ENCODE results near the gene IL2RA. TPM values are rescaled to one million over a fixed set of nuclear protein-coding genes. Genes with fewer than 3 reads are reported as not detected.

Gene IL2RA
- total and polyA plus RNA-seq, 12 donors: 0.19 to 9.1 (median 0.82) TPM

- TF ChIP-seq CTCF (IDR thresholded peaks at IDR 0.05): no peak
- peaks cover 0 to 18% (median 0%) of the 10 kb centered on the region in 9 donors for H3K4me1 ChIP-seq
- no peaks in the 10 kb centered on the region for H3K36me3 ChIP-seq
- no peak overlapping the region for H3K4me3 ChIP-seq
- intact Hi-C loops (cut with DNase I): no loop called here
- WGBS, 2 donors: 89 to 97% methylated on average over 2 of the region's 2 CpGs
- DNase-seq: peak in 1 of 2 donors; percentile 0
- no peak for ATAC-seq
- no peak overlapping the region for H3K27ac ChIP-seq
- peaks cover 0 to 8% (median 0%) of the 10 kb centered on the region in 11 donors for H3K9me3 ChIP-seq
- H3K27me3 ChIP-seq: peaks cover 0 to 7% (median 0%) of the 10 kb centered on the region in 7 donors
These were observed 24.0 kb downstream of the IL2RA start for GRCh38 chr10:6038071-6038631.

GRCh38 chr10:6037422-6037821, 24.7 kb downstream of the IL2RA start:
- Histone ChIP-seq H3K27ac (no peak overlapping the region), H3K4me1 (peaks cover 0 to 18% (median 0%) of the 10 kb centered on the region in 9 donors), H3K27me3 (peaks cover 0 to 7% (median 0%) of the 10 kb centered on the region in 7 donors), H3K9me3 (peaks cover 0 to 8% (median 0%) of the 10 kb centered on the region in 11 donors), H3K36me3 (no peaks in the 10 kb centered on the region), H3K4me3 (no peak overlapping the region)
- WGBS, 2 donors: 73 to 76% methylated on average over 8 of the region's 8 CpGs
- DNase-seq: peak in 1 of 2 donors; percentile 0
- TF ChIP-seq CTCF (IDR thresholded peaks at IDR 0.05): no peak
- intact Hi-C loops (cut with DNase I): no loop called here
- no peak for ATAC-seq

GRCh38 chr10:6036861-6037321, 25.3 kb downstream of the IL2RA start:
- DNase-seq: peak in 1 of 2 donors; percentile 2
- 66 to 68% methylated on average over 11 of the region's 11 CpGs for WGBS, 2 donors
- TF ChIP-seq CTCF (IDR thresholded peaks at IDR 0.05): no peak

GRCh38 chr10:6035931-6036575, 26.1 kb downstream of the IL2RA start:
- Histone ChIP-seq H3K4me1 (peaks cover 0 to 18% (median 0%) of the 10 kb centered on the region in 9 donors), H3K27me3 (peaks cover 0 to 7% (median 0%) of the 10 kb centered on the region in 7 donors), H3K4me3 (no peak overlapping the region), H3K27ac (no peak overlapping the region), H3K9me3 (peaks cover 0 to 11% (median under 1%) of the 10 kb centered on the region in 11 donors), H3K36me3 (no peaks in the 10 kb centered on the region)
- intact Hi-C loops (cut with DNase I): no loop called here
- WGBS, 2 donors: 80 to 86% methylated on average over 13 of the region's 13 CpGs
- DNase-seq (peak in 1 of 2 donors; percentile 1), ATAC-seq (no peak)
- TF ChIP-seq CTCF (IDR thresholded peaks at IDR 0.05): no peak

More at GRCh38 chr10:6036861-6037321, 25.3 kb downstream of the IL2RA start:
- intact Hi-C loops (cut with DNase I): no loop called here
- peaks cover 0 to 7% (median 0%) of the 10 kb centered on the region in 7 donors for H3K27me3 ChIP-seq
- no peak overlapping the region for H3K27ac ChIP-seq
- H3K4me1 ChIP-seq: peaks cover 0 to 18% (median 0%) of the 10 kb centered on the region in 9 donors
- ATAC-seq: no peak
- no peaks in the 10 kb centered on the region for H3K36me3 ChIP-seq
- H3K9me3 ChIP-seq: peaks cover 0 to 8% (median 0%) of the 10 kb centered on the region in 11 donors
- no peak overlapping the region for H3K4me3 ChIP-seq
